HepG2 (cell line): ENCODE data around the gene THRA. TPM values are rescaled to one million over a fixed set of nuclear protein-coding genes. Genes with fewer than 3 reads are reported as not detected.

Experiments used
- DNMT1 ChIP-seq: sonication (generic); formaldehyde crosslinking; IDR thresholded peaks from 2 replicates; pipeline ENCODE4 v1.5.1; 2020; ENCODE audit warnings: mild to moderate bottlenecking, missing genetic modification reagents
- ETS1 ChIP-seq: sonication (generic); formaldehyde crosslinking; IDR thresholded peaks from 2 replicates; pipeline ENCODE4 v1.4.0; 2020; ENCODE audit warnings: missing genetic modification reagents
- FOXM1 ChIP-seq: sonication (generic); formaldehyde crosslinking; IDR thresholded peaks from 2 replicates; pipeline ENCODE4 v1.5.0; 2020; ENCODE audit warnings: missing genetic modification reagents
- FOXP1 ChIP-seq, 2 experiments: fragments of 450-650 bp in 1 of 2; IDR thresholded peaks; 2 replicates each; pipeline ENCODE4 v1.6.1; 2017 to 2018; ENCODE audit warnings: antibody characterized with exemption in 1 of 2
- HBP1 ChIP-seq: IDR thresholded peaks from 2 replicates; pipeline ENCODE4 v1.6.1; 2016; ENCODE audit warnings: low read depth, control low read depth
- KAT7 ChIP-seq: IDR thresholded peaks from 2 replicates; pipeline ENCODE4 v1.6.1; 2018; ENCODE audit warnings: borderline replicate concordance, missing compliant biosample characterization
- MBD4 ChIP-seq: IDR thresholded peaks from 2 replicates; pipeline ENCODE4 v1.6.1; 2012; ENCODE audit warnings: low read length, inconsistent platforms, borderline replicate concordance
- NR3C1 ChIP-seq: sonication (generic); formaldehyde crosslinking; IDR thresholded peaks from 2 replicates; pipeline ENCODE4 v1.4.0; 2020; ENCODE audit warnings: missing genetic modification reagents
- REXO4 ChIP-seq: sonication (generic); formaldehyde crosslinking; IDR thresholded peaks from 2 replicates; pipeline ENCODE4 v1.8.0; 2022; ENCODE audit warnings: missing genetic modification reagents, mild to moderate bottlenecking, borderline replicate concordance
- TBX2 ChIP-seq: sonication (generic); formaldehyde crosslinking; IDR thresholded peaks from 2 replicates; pipeline ENCODE4 v1.5.0; 2020; ENCODE audit warnings: missing genetic modification reagents, mild to moderate bottlenecking, borderline replicate concordance
- TCF7L2 ChIP-seq: IDR thresholded peaks from 2 replicates; pipeline ENCODE4 v1.6.1; 2011; ENCODE audit warnings: mild to moderate bottlenecking, low read depth, low read length, moderate library complexity
- TFDP1 ChIP-seq: IDR thresholded peaks from 2 replicates; pipeline ENCODE4 v1.6.1; 2016; ENCODE audit warnings: missing compliant biosample characterization, missing genetic modification reagents, borderline replicate concordance
- ZEB1 ChIP-seq: IDR thresholded peaks from 2 replicates; pipeline ENCODE4 v1.6.1; 2012; ENCODE audit warnings: mild to moderate bottlenecking, low read depth, inconsistent platforms; ENCODE audit not compliant: insufficient replicate concordance
- ZHX2 ChIP-seq, 2 experiments: sonication (generic) in 1 of 2; formaldehyde crosslinking in 1 of 2; IDR thresholded peaks; 2 replicates each; pipeline versions ENCODE4 v1.6.1 to v1.9.0; 2014 to 2022; ENCODE audit warnings: antibody characterized with exemption in 1 of 2, borderline replicate concordance in 1 of 2, inconsistent platforms in 1 of 2, low read depth in 1 of 2, missing genetic modification reagents in 1 of 2
- ZMYM2 ChIP-seq: sonication (generic); formaldehyde crosslinking; IDR thresholded peaks from 2 replicates; pipeline ENCODE4 v1.8.0; 2022; ENCODE audit warnings: mild to moderate bottlenecking, missing genetic modification reagents
- ZNF264 ChIP-seq: sonication (generic); formaldehyde crosslinking; IDR thresholded peaks from 2 replicates; pipeline ENCODE4 v1.4.0; 2020; ENCODE audit warnings: missing genetic modification reagents
- ZNF460 ChIP-seq: sonication (generic); formaldehyde crosslinking; IDR thresholded peaks from 2 replicates; pipeline ENCODE4 v1.5.1; 2020; ENCODE audit warnings: missing genetic modification reagents, mild to moderate bottlenecking, borderline replicate concordance
- ZNF790 ChIP-seq: sonication (generic); formaldehyde crosslinking; IDR thresholded peaks from 2 replicates; pipeline ENCODE4 v1.8.0; 2022; ENCODE audit warnings: missing genetic modification reagents, mild to moderate bottlenecking, borderline replicate concordance
- ZNF891 ChIP-seq: sonication (generic); formaldehyde crosslinking; IDR thresholded peaks from 2 replicates; pipeline ENCODE4 v1.5.0; 2020; ENCODE audit warnings: mild to moderate bottlenecking, missing genetic modification reagents
- polyA plus RNA-seq, 8 experiments: library from polyadenylated mRNA; depleted of rRNA in 3 of 8; stranded (reverse) in 7 of 8; unstranded in 1 of 8; fragments of >200 nt; fragmentation: Illumina TruSeq in 4 of 8; extraction: Trizol in 4 of 8; gene quantifications; 2 replicates each; pipeline versions ENCODE4 v1.2.1 to v1.2.3, GENCODE V29; 2011 to 2016; ENCODE audit warnings: low read depth in 4 of 8, missing spikeins in 1 of 8, mixed read lengths in 1 of 8; ENCODE audit not compliant: insufficient read depth in 1 of 8
- total RNA-seq, 5 experiments: library from RNA; depleted of rRNA; stranded (reverse); fragments of >200 nt; fragmentation: Illumina TruSeq; extraction: Trizol; gene quantifications; 2 replicates each; pipeline ENCODE4 v1.2.3, GENCODE V29; 2016; ENCODE audit warnings: low read depth in 1 of 5

Gene THRA
- total and polyA plus RNA-seq, 2 of the 13 experiments (the other 11 are each of a cell fraction or from before 2014, with no cell fraction given), result 8.0 to 9.9 TPM

DNA sequence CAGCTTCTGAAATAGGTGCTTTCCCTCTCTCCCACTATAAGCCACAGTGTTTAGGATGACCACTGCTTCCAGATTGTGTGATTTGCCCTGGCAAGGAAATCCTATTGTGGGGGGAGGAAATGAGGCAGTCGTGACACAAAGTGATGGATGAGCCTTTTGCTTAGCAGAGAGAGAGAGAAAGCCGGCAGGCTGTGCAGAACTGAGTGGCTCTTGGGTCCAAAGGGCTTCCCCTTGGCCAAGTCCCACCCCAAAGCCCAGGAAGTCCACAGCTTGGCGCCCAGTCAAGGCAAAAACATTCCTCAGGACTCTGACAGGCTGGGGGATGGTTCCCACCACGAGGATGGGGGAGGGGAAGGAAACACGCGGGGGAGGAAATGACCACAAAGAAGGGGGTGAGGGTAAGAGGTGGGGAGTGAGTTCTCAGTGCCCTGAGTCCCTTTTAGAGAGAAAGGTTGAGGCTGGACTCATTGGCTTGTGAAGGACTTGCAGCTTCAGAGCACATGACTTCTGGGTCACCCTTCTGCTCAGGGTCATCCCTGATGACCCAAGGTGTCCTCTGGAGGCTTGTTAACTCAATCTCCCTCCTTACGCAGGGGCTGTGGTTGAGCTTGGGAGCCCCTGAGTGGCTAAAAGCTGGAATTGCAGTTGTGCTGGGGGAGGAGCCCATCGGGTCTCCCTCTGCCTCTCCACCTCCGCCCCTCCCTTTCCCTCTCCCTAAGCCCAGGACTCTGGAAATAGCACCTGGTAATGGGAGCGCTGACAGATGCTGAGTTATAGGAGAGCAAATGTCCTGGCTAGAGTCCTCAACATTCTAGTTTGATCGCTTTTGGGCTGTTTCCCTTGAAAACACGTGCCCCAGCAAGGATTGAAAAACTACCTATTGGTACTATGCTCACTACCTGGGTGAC lies 48.7 kb downstream of the THRA start (continued):
- TF ChIP-seq ETS1 (CRISPR knock-in tag), result no peak
- TF ChIP-seq MBD4, result no peak
- peak; percentile 92 for TF ChIP-seq KAT7 (CRISPR knock-in tag)
- no peak for TF ChIP-seq ZNF460
- TF ChIP-seq ZEB1, result peak; percentile 18
- TF ChIP-seq TFDP1 (CRISPR knock-in tag), result peak; percentile 66; the same call in 1 of the 2 replicates
- TF ChIP-seq TBX2 (CRISPR knock-in tag), result peak; percentile 68; the same call in 1 of the 2 replicates
- no peak for TF ChIP-seq REXO4 (CRISPR knock-in tag)
- TF ChIP-seq TCF7L2, result no peak
- no peak for TF ChIP-seq ZNF790 (CRISPR knock-in tag)
- TF ChIP-seq FOXP1 (IDR thresholded peaks at IDR 0.05), result no peak
- peak; percentile 8; the same call in 1 of the 2 replicates for TF ChIP-seq FOXP1 (CRISPR knock-in tag; IDR thresholded peaks at IDR 0.05)
- TF ChIP-seq DNMT1, result no peak
- TF ChIP-seq ZNF891 (CRISPR knock-in tag), result no peak
- TF ChIP-seq ZNF264 (CRISPR knock-in tag), result no peak; the same call in 1 of the 2 replicates
- no peak; the same call in 1 of the 2 replicates for TF ChIP-seq ZMYM2
- 0 out of 2 replicates have a peak, but pooled peaks have one; percentile 20 for TF ChIP-seq HBP1
- no peak; the same call in 1 of the 2 replicates for TF ChIP-seq ZHX2 (IDR thresholded peaks at IDR 0.05; ENCODE audit: low read depth)
- TF ChIP-seq ZHX2 (CRISPR knock-in tag; IDR thresholded peaks at IDR 0.05; ENCODE audit: borderline replicate concordance), result no peak; the same call in 1 of the 2 replicates
- no peak for TF ChIP-seq FOXM1 (CRISPR knock-in tag)
- no peak for TF ChIP-seq NR3C1 (CRISPR knock-in tag)
